Renal cortex interstitium (tissue), 11 donors: ENCODE results near the gene ARHGAP23. TPM values are rescaled to one million over a fixed set of nuclear protein-coding genes. Genes with fewer than 3 reads are reported as not detected.

Experiments used
- DNase-seq, 11 donors: peaks; one replicate each; pipeline ENCODE4 v3.0.0-alpha.2; 2013; ENCODE audit warnings: low read depth in 9 of 11, low spot score in 4 of 11; ENCODE audit errors: extremely low read depth in 1 of 11
- polyA plus RNA-seq, 3 donors: library from polyadenylated mRNA; unstranded; fragments of 120-200 nt; gene quantifications; one replicate each; pipeline ENCODE4 v1.2.1, GENCODE V29; 2013; ENCODE audit not compliant: insufficient read length in 3 of 3

ARHGAP23 gene
- polyA plus RNA-seq, 3 donors: 51.3 to 60.8 (median 53.2) TPM

DNA sequence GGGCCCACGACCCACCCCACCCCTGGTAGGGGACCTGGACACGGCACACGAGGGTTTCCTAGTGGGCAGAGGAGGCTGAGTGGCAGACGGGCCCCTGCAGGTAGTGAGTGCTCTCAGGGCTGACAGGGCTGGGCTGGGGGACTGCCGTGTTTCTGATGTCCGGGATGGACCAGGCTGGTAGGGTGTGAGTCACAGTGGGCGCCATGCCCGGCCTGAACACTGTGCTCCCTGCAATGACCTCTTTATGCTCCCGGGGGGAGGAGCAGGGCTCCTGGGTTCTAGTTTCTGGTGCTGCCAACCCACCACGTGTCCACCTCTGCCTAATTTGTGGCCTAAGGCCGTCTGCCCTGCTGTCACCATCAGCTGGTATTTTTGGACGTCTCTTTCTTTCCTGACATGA lies 26.3 kb downstream of the ARHGAP23 start:
- DNase-seq: no peak

DNA sequence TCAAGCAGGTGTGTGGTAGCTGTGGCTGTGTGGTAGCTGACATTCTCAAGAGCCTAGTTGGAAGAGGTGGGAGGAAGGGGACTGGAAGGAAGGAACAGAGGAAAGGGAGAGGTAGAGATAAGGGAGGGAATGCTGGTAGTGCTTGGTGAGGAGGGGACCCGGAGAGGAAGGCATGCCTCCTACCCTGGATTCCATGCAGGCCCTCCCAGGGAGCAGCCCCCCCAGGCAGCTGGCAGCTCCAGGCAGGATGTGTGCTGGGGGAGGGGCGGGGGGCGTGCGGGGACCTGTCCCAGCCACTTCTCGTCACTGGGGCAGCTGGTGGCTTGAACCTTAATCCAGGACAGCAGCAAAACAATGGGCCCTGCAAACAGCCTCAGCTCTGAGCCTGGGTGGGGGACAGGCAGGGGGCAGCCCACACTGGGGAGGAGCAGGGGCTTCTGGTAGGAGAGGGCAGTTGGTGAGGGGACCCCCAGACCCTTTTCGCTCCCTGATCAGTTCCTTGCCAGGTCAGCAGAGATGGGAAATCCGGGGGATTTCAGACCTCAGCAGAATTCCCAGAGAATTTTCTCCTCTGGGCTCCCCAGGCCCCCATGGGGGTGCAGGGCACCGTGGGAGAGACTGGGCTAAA lies 27.1 kb downstream of the ARHGAP23 start:
- no peak for DNase-seq

DNA sequence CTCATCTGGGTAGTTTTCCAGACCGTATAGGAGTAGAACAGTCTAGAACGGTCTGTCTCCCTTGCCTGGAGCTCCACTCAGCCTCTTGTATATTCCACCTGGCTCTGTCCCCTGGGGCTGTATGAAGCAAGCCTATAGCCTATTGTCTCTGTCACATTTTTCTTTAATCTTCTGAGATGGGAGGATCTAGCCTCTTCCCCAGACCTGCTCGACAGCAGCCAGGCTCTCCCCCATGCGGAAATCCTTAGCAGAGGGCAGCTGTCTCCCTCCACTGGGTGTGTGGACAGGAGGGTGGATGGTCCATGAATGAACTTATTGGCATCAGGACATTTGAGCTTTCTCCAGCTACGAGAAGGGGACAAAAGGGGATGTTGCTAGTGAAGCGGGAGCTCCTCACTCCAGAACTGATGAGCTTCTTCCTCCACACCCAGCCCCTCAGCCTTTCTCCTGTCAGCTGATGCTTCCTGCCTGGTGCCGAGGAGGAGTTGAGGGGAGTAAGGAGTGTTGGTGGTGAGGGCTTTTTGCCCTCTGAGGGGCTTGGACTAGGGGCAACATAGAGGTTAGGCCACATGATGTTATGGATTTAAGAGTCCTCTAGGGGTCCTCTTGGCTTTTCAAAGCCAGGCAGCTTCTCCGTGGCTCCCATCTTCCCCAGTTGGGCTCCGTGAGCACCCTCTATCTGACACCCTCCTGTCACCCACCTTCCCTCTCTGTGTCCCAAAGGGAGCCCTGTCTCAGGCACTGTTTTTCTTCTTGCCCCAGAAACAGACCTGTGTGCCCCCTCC lies 28.0 kb downstream of the ARHGAP23 start:
- no peak for DNase-seq

DNA sequence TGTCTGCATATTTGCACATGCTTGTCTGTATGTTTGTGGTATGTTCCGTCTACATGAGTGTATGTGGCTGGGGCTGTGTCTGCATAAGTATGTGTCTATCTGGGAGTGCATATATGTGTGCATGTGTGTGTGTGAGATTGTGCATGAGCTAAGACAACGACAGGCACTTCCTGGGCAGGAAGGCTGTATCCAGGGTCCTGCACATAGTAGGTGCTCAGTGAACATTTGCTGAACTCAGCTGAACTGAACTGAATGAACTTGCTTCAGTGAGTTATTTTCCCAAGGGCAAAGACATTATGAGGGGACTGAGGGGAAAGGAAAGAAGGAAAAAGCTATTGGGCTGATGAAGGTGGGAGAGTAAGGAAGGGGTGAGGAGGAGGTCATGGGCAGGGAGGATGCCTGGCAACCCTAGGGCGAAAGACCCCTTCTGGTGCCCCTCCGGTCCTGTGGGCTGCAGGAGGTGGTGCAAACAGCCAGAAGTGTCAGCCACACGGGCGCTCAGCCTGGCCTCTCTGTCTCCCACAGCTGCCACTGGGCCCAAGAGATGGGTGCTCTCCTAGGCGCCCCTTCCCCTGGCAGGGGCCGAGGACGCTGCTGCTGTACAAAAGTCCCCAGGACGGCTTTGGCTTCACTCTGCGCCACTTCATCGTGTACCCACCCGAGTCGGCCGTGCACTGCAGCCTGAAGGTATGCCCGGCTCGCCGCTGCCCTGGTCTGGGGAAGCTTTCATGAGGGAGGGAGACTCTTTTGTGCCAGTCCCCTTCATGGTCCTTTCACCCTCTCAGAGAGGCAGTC lies 29.5 kb downstream of the ARHGAP23 start:
- no peak for DNase-seq

DNA sequence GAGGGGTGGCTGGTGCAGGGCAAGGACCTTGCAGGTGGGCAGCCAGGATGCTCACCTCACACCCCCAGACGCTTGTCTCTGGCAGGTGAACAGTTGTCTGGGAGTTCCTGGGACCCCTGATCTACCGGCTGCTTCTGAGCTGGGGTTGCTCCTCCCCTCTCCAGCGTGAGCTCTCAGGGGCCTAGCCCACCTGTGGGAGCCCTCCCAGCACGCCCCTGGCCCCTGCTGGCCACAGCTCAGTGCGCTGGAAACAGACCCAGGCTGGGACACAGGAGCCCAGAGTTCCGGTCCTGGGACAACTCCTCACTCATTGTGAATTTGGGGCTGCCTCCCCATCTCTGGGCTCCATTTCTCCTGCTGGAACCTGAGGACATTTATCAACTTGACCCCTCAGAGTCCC lies 30.3 kb downstream of the ARHGAP23 start:
- DNase-seq: no peak

DNA sequence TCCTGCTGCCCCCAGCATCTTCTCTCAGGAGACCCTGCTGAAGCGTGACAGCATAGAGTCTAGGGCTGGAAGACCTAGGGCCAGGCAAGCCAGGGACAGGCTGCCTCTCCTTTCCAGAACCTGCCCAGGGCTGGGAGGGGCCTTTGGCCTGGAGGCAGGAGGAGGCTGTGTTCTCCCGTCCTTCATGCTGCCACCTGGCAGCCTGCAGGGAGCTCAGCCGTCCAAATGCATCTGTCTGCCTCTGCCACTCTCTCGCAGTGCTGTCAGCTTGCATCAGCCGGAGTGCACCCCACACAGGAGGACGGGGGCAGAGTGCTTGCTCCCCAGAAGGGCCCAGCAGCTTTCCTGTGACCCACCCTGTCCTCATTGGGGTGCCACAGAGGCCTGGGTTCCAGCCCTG lies 31.3 kb downstream of the ARHGAP23 start:
- no peak for DNase-seq

DNA sequence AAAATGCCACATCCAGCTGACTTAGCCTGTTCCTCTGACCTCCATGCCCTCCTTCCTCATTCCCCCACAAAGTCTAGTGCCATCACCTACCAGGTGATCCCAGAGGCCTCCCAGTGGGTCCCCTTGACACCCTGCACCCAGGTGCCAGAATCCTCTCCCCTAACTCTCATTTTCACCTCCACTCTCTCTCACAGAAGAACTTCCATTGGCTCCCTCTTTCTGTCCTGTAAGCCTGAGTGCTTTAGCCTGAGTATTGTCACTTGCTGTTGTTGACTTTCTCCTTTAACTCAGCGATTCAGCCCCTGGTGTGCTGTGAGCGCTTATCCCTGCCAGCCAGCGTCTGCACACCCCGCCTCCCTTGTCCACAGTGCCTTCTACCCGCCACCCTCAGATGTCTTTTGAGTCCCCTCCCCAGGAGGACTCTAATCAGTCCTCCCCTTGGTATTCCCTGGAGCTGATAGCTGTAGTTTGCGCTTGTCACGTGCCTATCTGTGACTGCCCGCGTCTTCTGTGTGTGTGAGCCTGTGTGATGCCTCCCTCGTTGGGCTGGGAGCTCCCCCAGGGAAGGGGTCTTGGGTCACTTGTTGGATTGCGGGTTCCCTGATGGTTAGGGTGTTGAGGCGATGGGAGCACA lies 31.9 kb downstream of the ARHGAP23 start:
- DNase-seq: no peak

DNA sequence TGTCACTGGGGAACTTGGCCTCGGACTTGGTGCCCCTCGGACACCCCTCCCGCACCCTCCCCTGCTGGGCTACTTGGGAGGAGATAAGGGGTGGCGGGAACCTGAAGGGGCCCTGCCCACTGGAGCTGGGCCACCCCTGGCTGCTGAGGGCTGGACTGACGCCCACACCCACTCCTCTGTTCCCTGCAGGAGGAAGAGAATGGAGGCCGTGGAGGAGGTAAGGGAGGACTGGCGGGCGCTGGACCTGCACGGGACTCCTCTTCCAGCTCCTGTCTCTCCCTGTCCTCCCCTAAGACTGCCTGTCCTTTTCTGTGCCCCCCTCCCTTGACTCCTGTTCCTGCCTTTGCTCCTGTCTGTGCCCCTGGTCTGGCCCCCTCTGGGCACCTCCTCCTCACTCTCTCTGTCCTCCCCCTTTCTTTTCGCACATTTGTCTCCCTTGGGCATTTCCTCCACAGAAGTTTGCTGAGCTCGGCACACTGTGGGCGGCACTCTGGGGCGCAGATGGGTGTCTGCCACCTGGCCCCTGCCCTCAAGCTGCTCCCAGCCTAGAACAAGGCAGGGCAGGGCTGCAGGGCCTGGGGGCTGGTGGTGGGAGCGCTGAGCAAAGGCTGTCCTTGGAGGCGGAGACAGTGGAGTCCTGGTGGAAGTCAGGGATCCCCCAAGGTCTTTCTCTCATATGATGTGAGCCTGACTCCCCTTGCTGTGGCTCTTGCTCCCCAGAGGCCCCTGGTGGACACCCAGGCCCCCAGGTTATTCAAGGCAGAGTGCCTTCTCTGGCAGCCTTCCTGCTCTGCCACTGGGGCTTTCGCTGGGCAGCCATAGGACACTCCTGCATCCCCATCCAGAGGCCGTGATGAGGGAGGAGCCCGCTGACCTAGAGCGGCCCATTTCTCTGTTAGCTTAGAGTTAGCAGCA lies 32.7 kb downstream of the ARHGAP23 start:
- DNase-seq: no peak

DNA sequence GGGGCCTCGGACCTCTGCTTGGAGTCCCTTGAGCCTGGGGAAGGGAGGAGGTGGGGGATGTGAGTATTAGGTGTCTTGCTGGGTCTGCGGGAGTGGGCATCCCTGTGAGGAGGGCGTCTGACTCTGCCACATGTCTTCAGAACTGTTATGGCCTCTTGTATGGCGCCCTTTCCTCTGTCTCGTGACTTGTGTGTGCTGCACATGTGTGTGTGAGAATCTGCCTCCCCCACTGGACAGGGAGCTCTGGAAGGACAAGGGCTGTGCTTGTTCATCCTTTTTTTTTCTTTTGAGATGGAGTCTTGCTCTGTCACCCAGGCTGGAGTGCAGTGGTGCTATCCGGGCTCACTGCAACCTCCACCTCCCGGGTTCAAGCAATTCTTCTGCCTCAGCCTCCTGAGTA lies 33.4 kb downstream of the ARHGAP23 start:
- DNase-seq: no peak

DNA sequence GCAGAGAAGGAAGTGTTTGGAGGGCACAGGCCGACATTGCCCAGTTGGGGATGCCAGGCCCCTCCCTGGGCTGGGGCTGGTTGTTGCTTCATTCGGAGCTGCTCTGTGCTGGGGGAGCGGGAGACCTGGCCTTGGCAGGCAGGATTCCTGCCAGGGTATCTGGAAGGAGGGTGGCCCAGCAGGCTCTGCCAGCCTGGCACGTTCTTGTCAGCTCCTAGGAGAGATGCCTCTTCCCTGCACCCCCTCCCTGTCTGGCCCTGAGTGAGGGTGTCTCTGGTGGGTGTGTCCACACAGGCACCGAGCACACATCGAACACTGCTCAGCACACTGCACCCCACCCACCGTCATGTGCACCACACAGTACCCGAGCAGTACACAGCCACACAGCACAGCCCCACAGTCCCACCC lies 35.2 kb downstream of the ARHGAP23 start:
- no peak for DNase-seq

DNA sequence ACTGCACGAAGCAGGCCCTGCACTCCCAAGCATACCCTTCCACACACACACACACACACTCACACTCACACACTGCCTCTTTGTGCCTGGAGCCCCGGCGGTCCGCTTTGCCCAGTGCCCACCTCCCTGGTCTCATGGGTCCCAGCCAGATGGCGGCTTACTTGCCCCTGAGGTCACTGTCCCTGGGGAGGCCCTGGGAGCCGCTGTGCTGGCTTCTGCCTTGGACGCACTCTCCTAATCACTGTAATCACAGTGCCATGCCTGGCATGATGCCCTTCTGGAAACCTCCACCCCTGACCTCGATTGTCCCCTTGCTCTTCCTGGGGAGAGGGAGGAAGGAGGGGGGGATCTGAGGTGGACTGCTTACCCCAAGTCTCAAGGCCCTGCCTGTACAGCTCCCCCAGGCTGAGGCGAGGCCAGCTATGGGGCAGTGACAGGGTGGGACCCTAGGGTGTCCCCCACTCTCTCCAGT lies 36.0 kb downstream of the ARHGAP23 start:
- no peak for DNase-seq

DNA sequence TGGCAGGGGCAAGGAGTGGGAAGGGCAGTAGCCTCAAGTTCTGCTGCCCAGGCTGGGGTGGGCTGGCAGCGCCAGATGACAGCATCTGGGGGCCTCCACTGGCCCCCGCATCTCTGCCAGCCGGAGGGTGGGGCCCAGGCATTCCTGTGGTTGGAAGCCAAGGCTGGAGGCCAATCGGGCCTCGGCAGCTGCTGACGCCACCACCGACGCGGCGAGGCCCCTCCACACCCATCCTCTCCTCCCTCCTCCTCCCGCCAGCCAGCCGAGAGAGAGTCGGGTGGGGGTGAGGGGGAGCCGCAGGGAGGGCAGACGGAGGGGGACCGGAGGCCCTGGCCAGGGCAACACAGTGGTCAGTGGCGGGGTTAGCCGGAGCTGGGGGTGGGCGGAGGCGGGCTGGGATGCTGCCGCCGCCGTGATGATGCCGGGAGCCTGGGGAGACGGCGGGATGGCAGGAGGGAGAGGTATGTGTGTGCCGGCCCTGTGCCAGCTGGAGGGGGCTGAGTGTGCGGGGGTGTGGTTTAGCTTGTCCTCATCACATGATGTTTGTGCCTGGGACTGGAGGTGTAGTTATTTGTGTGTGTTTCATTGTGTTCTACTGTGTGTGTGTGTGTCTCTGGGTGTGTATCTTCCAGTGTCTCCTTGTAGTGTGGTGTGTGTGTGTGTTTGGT lies 36.6 kb downstream of the ARHGAP23 start:
- DNase-seq: peak in 8 of 11 donors; percentile 71 to 83 (median 78)

DNA sequence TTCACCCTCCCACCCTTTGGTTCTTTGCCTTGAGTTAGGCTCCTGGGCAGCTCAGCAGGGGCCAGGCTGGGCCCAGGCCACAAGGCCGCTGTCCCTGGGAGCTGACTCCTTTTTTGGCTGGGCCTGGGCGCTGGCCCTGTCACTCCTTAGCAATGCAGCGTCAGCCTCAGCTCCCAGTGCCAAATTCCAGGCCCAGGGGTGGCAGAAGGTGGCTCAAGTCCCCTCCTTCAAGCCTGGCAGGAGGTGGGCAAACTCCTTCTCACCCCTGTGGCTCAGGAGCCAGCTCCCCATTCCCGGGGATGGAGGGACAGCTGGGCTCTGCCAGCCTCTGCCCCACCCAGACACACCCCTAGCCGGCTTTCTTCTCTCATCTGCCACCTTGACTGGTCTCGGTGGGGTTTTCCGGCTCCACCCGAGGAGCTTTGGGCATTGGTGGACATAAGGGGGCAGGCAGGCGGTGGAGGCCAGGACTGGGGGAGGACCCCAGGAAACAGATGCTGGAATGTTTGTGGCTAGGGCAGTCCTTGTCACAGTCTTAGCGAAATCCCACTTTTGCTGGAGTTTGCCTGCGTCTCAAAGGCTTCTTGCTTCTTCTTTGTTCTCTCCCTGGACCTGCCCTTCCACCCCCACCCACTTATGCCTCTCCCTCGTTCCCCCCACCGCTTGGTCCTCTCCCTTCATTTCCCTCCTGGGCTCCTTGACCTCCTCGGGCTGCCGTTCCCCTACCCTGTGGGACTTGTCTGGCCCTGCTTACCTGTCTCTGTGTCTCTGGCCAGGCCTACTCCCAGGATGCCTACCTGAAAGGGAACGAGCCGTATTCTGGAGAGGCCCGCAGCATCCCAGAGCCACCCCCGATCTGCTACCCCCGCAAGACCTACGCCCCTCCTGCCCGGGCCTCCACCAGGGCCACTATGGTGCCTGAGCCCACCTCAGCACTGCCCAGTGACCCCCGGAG lies 37.4 kb downstream of the ARHGAP23 start:
- DNase-seq: no peak

DNA sequence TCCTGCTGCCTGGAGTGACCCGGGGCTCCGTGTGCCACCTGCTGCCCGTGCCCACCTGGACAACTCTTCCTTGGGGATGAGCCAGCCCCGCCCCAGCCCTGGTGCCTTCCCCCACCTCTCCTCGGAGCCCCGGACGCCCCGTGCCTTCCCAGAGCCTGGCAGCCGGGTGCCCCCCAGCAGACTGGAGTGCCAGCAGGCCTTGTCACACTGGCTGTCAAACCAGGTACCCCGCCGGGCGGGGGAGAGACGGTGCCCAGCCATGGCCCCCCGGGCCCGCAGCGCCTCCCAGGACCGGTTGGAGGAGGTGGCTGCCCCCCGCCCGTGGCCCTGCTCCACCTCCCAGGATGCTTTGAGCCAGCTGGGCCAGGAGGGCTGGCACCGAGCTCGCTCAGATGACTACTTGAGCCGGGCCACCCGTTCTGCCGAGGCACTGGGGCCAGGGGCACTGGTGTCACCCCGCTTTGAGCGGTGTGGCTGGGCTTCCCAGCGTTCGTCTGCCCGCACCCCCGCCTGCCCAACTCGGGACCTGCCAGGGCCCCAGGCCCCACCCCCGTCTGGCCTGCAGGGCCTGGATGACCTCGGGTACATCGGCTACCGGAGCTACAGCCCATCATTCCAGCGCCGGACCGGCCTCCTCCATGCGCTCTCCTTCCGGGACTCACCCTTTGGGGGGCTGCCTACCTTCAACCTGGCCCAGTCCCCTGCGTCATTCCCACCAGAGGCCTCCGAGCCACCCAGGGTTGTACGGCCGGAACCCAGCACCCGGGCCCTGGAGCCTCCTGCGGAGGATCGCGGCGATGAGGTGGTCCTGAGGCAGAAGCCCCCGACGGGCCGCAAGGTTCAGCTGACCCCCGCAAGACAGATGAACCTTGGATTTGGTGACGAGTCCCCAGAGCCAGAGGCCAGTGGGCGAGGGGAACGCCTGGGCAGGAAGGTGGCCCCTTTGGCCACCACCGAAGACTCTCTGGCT lies 38.4 kb downstream of the ARHGAP23 start:
- DNase-seq: no peak

DNA sequence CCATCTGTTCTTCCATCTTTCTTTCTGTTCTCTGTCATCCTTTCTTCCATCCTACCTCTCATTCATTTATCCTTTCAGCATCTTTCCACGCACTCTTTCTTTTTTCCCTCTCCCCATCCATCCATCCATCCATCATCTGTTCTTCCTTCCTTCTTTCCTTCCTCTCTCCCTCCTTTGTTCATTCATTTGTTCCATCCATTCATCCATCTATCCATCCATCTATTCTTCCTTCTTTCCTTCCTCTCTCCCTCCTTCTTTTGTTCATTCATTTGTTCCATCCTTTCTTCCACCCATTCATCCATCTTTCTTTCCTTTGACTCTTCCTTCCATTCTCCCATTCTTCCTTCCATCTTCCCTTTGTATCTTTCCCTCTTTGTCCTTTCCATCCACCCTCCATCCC lies 39.2 kb downstream of the ARHGAP23 start:
- no peak for DNase-seq

DNA sequence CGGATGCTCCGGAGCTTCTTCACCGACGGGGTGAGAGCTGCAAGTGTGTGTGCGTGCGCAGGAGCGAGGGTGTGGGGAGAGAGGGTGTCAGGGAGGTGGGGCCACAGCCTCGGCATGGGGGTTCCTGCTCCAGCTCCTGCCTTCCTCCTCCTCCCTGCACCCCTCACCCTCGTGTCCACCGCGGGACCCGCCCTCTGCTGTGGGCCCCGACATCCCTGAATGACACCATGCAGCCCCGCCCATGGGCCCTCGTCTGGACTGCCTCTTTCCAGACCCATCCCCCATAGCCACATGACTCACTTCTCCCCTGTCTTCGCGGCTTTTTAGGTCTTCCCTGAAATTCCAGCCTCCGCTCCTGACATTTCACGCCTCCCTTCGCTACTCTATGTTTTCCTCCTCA lies 41.6 kb downstream of the ARHGAP23 start:
- no peak for DNase-seq
